B cell (primary cell): ENCODE data around the gene MICAL3. TPM values are rescaled to one million over a fixed set of nuclear protein-coding genes. Genes with fewer than 3 reads are reported as not detected.

Experiments used
- ATAC-seq: fragments of 200-7000 bp; cut with Tn5 transposase; one replicate; pipeline ENCODE4 v1.10.0; 2021; ENCODE audit warnings: low read depth, mild to moderate bottlenecking, moderate number of reproducible peaks, moderate library complexity
- CTCF ChIA-PET: fragments of 350-600 bp; sonication (Branson Sonifier 250); formaldehyde crosslinking; loops from one replicate; lab custom pipeline; 2021; ENCODE audit warnings: antibody characterized with exemption, inconsistent platforms; lab: Charles Lee
- POLR2A ChIA-PET: fragments of 350-600 bp; sonication (Branson Sonifier 250); formaldehyde crosslinking; loops from one replicate; lab custom pipeline; 2021; ENCODE audit warnings: antibody characterized with exemption; lab: Charles Lee
- DNase-seq: peaks from one replicate; pipeline ENCODE4 v3.0.0; 2013
- H2AFZ ChIP-seq: 2 replicates; pipeline ENCODE4 v1.6.1; 2012; ENCODE audit warnings: mild to moderate bottlenecking, low read depth, low read length; ENCODE audit not compliant: insufficient read depth, poor library complexity, severe bottlenecking
- H3K27ac ChIP-seq, 2 donors: 1 replicate in 1 of 2; 2 replicates in 1 of 2; pipeline ENCODE4 v1.5.1; 2012 to 2013; ENCODE audit warnings: low read length in 2 of 2, mild to moderate bottlenecking in 2 of 2, moderate library complexity in 1 of 2
- H3K27me3 ChIP-seq, 4 experiments: fragments of 200-600 bp in 1 of 4; sonication (generic) in 1 of 4; replicated peaks in 1 of 4; 1 replicate in 2 of 4; 2 replicates in 2 of 4; pipeline versions ENCODE4 v1.6.1 to v1.7.0; 2013 to 2016; ENCODE audit warnings: low read length in 3 of 4, mild to moderate bottlenecking in 2 of 4, mixed read lengths in 1 of 4, moderate library complexity in 1 of 4; ENCODE audit not compliant: insufficient read depth in 4 of 4, control insufficient read depth in 3 of 4; ENCODE audit errors: control extremely low read depth in 1 of 4
- H3K36me3 ChIP-seq, 2 experiments: replicated peaks in 1 of 2; 1 replicate in 1 of 2; 2 replicates in 1 of 2; pipeline versions ENCODE4 v1.6.1 to v1.7.1; 2013; ENCODE audit warnings: low read length in 1 of 2; ENCODE audit not compliant: insufficient read depth in 2 of 2, control insufficient read depth in 1 of 2; ENCODE audit errors: control extremely low read depth in 1 of 2, extremely low read depth in 1 of 2
- H3K4me1 ChIP-seq, 2 donors: fragments of 200-600 bp in 1 of 2; sonication (generic) in 1 of 2; 1 replicate in 1 of 2; 2 replicates in 1 of 2; pipeline versions ENCODE4 v1.5.1 to v1.6.1; 2013 to 2017; ENCODE audit warnings: low read length in 2 of 2; ENCODE audit not compliant: control insufficient read depth in 2 of 2, insufficient read depth in 2 of 2
- H3K4me2 ChIP-seq: replicated peaks from 2 replicates; pipeline ENCODE3; 2012; ENCODE audit warnings: mild to moderate bottlenecking, low read depth, low read length; ENCODE audit not compliant: poor library complexity, severe bottlenecking
- H3K4me3 ChIP-seq, 5 experiments: fragments of 200-600 bp in 1 of 5; sonication (generic) in 1 of 5; 1 replicate in 3 of 5; 2 replicates in 2 of 5; pipeline versions ENCODE4 v1.5.1 to v1.7.0; 2011 to 2016; ENCODE audit warnings: low read length in 4 of 5, mild to moderate bottlenecking in 4 of 5, low read depth in 2 of 5, control low read depth in 1 of 5, moderate library complexity in 1 of 5; ENCODE audit not compliant: insufficient read depth in 1 of 5; ENCODE audit errors: control extremely low read depth in 1 of 5, extremely low read depth in 1 of 5
- H3K79me2 ChIP-seq: fragments of 200-600 bp; sonication (generic); one replicate; pipeline ENCODE4 v1.6.0; 2016; ENCODE audit warnings: low read length; ENCODE audit not compliant: control insufficient read depth, insufficient read depth
- H3K9ac ChIP-seq: fragments of 200-600 bp; sonication (generic); 2 replicates; pipeline ENCODE4 v1.6.1; 2017; ENCODE audit warnings: mild to moderate bottlenecking, low read length, moderate library complexity
- H3K9me3 ChIP-seq, 3 donors: one replicate each; pipeline versions ENCODE4 v1.6.1 to v1.7.1; 2013; ENCODE audit warnings: low read length in 2 of 3; ENCODE audit not compliant: control insufficient read depth in 2 of 3, insufficient read depth in 1 of 3; ENCODE audit errors: control extremely low read depth in 1 of 3
- H4K20me1 ChIP-seq: 2 replicates; pipeline ENCODE4 v1.6.0; 2012; ENCODE audit warnings: mild to moderate bottlenecking, low read length; ENCODE audit not compliant: insufficient read depth, control insufficient read depth, poor library complexity, severe bottlenecking
- H3K27ac Mint-ChIP-seq: one replicate; pipeline ENCODE4 v1.8.0; 2021; ENCODE audit warnings: mixed read lengths
- H3K27me3 Mint-ChIP-seq: one replicate; pipeline ENCODE4 v1.8.0; 2021; ENCODE audit warnings: mixed read lengths
- H3K4me1 Mint-ChIP-seq: one replicate; pipeline ENCODE4 v1.8.0; 2021; ENCODE audit warnings: mixed read lengths
- H3K4me3 Mint-ChIP-seq: one replicate; pipeline ENCODE4 v1.8.0; 2021; ENCODE audit warnings: mixed read lengths
- H3K9me3 Mint-ChIP-seq: one replicate; pipeline ENCODE4 v1.8.0; 2022; ENCODE audit warnings: mixed read lengths; ENCODE audit not compliant: insufficient read depth
- CTCF ChIP-seq: fragments of 200-600 bp; IDR thresholded peaks from one replicate; pipeline ENCODE4 v1.8.0; 2022; ENCODE audit warnings: antibody characterized with exemption, mild to moderate bottlenecking
- EZH2 ChIP-seq: IDR thresholded peaks from 2 replicates; pipeline ENCODE4 v1.6.1; 2012; ENCODE audit warnings: borderline replicate concordance, low read depth, mild to moderate bottlenecking, moderate library complexity, low read length; ENCODE audit not compliant: insufficient read depth, poor library complexity, severe bottlenecking
- WGBS: methylation state at CpG from one replicate; pipeline ENCODE4 v1.1.5; 2013; ENCODE audit warnings: missing lambda C conversion rate; ENCODE audit not compliant: insufficient coverage; 5-methylcytosine and 5-hydroxymethylcytosine counted together
- intact Hi-C: fragments of 100-400 bp; cut with micrococcal nuclease; formaldehyde crosslinking; loops from one replicate; pipeline ENCODE4 v1.10.0; 2022
- polyA plus RNA-seq: library from polyadenylated mRNA; depleted of rRNA; stranded (reverse); fragments of >200 nt; gene quantifications from 2 replicates; pipeline ENCODE4 v1.2.3, GENCODE V29; 2012
- total RNA-seq, 2 donors: library from RNA; stranded (reverse); fragments of 120-200 nt in 1 of 2; gene quantifications; 1 replicate in 1 of 2; 2 replicates in 1 of 2; pipeline versions ENCODE4 v1.2.3 to v1.2.4, GENCODE V29; 2013 to 2022

The MICAL3 gene
- total and polyA plus RNA-seq, 2 donors (not counting 1 experiment from before 2014, with no cell fraction given) = 50.5 to 253 TPM

GRCh38 chr22:17919276-17920144 is 104.9 kb downstream of the MICAL3 start:
- DNase-seq (no peak), ATAC-seq (no peak)
- Mint-ChIP-seq H3K4me1 (peaks cover 12% of the 10 kb centered on the region), H3K27me3 (no peaks in the 10 kb centered on the region), H3K4me3 (peak overlapping the region; percentile 62), H3K9me3 (no peaks in the 10 kb centered on the region), H3K27ac (peak overlapping the region; percentile 78)
- Histone ChIP-seq H3K79me2 (peaks cover 100% of the 10 kb centered on the region), H3K9me3 (no peaks in the 10 kb centered on the region), H3K9ac (no peak overlapping the region), H3K36me3 (peaks cover 0 to 9% of the 10 kb centered on the region in 2 experiments), H3K27ac (peak overlapping the region in 1 of 2 donors; percentile 78), H3K4me3 (no peak overlapping the region), H3K4me1 (peaks cover 78 to 92% of the 10 kb centered on the region in 2 donors), H2AFZ (no peak overlapping the region), H3K4me2 (peak overlapping the region; percentile 57), H3K27me3 (no peaks in the 10 kb centered on the region), H4K20me1 (peaks cover 99% of the 10 kb centered on the region)
- TF ChIP-seq CTCF = no peak
- no peak for TF ChIP-seq EZH2
- whole genome bisulfite sequencing = 87% methylated on average over 11 of the region's 11 CpGs
- POLR2A ChIA-PET = no interaction called here
- intact Hi-C loops = loop anchor here (1.0 to 10.0 kb wide), 4 partner anchors 45 to 157 kb away; partner anchors contain the start of gene MICAL3
- CTCF ChIA-PET = interaction anchor here (0.9 to 5.5 kb wide), 8 partner anchors 45 to 156 kb away, joined by 3 to 60 read pairs (median 4); partner anchors contain the start of genes MICAL3 and PEX26
